HG02571 (cell line): ENCODE measurements around the gene UGGT1.

ENCODE experiments used
- ATAC-seq: cut with Tn5 transposase; IDR thresholded peaks from one replicate; pipeline ENCODE4 v1.9.1; 2021; ENCODE audit warnings: mild to moderate bottlenecking, moderate library complexity; ENCODE audit not compliant: unreplicated experiment

UGGT1 gene

GRCh38 chr2:128090945-128091725, at the start of gene UGGT1:
Gene UGGT1, plus strand, starts transcription at chr2:128091200. Its CDS starts 158 bp downstream, at chr2:128091358.
- peak; percentile 93 for ATAC-seq

GRCh38 chr2:128041561-128041960, 49.4 kb upstream of the UGGT1 start:
- no peak for ATAC-seq

GRCh38 chr2:128043041-128043440, 48.0 kb upstream of the UGGT1 start:
- ATAC-seq: no peak

GRCh38 chr2:128053331-128053730, 37.7 kb upstream of the UGGT1 start:
- no peak for ATAC-seq

GRCh38 chr2:128054104-128054885, 36.7 kb upstream of the UGGT1 start:
- no peak for ATAC-seq

- ATAC-seq: no peak
Observed at GRCh38 chr2:128057334-128057733, 33.7 kb upstream of the UGGT1 start.

- no peak for ATAC-seq
Observed at GRCh38 chr2:128058114-128058513, 32.9 kb upstream of the UGGT1 start.

GRCh38 chr2:128062571-128062970, 28.4 kb upstream of the UGGT1 start:
- no peak for ATAC-seq

- ATAC-seq: no peak
Observed at GRCh38 chr2:128064353-128064752, 26.6 kb upstream of the UGGT1 start.

- no peak for ATAC-seq
Observed at GRCh38 chr2:128069769-128070168, 21.2 kb upstream of the UGGT1 start.

GRCh38 chr2:128073278-128073677, 17.7 kb upstream of the UGGT1 start:
- ATAC-seq: no peak

- ATAC-seq: no peak
Observed at GRCh38 chr2:128076461-128077106, 14.4 kb upstream of the UGGT1 start.

GRCh38 chr2:128084757-128085156, 6.2 kb upstream of the UGGT1 start:
- no peak for ATAC-seq

- no peak for ATAC-seq
Observed at GRCh38 chr2:128086244-128086643, 4.8 kb upstream of the UGGT1 start.

GRCh38 chr2:128090575-128090944, 440 bp upstream of the UGGT1 start:
- ATAC-seq: no peak

- no peak for ATAC-seq
Observed at GRCh38 chr2:128091726-128092080, 703 bp downstream of the UGGT1 start.

GRCh38 chr2:128092656-128093055, 1.7 kb downstream of the UGGT1 start:
- ATAC-seq: no peak

- ATAC-seq: no peak
Observed at GRCh38 chr2:128093762-128094161, 2.8 kb downstream of the UGGT1 start.

- ATAC-seq: no peak
Observed at GRCh38 chr2:128095201-128095600, 4.2 kb downstream of the UGGT1 start.

GRCh38 chr2:128103407-128103806, 12.4 kb downstream of the UGGT1 start:
- ATAC-seq: no peak

GRCh38 chr2:128105072-128105471, 14.1 kb downstream of the UGGT1 start:
- ATAC-seq: no peak

- ATAC-seq: no peak
Observed at GRCh38 chr2:128108166-128108565, 17.2 kb downstream of the UGGT1 start.
